Stimulated activated naive CD8-positive, alpha-beta T cell treated with anti-CD3 and anti-CD28 coated beads, Interleukin-15, Interleukin-2, amounts not matched to agents 100 U/mL and 50 U/mL, for 24 hours (primary cell): Measurements from ENCODE around the gene SPDYE3.

Experiments
- ATAC-seq: fragments of 150-1000 bp; cut with Tn5 transposase; one replicate; pipeline ENCODE4 v1.10.0; 2021
- DNase-seq: peaks from one replicate; pipeline ENCODE4 v3.0.0; 2021

The SPDYE3 gene

DNA sequence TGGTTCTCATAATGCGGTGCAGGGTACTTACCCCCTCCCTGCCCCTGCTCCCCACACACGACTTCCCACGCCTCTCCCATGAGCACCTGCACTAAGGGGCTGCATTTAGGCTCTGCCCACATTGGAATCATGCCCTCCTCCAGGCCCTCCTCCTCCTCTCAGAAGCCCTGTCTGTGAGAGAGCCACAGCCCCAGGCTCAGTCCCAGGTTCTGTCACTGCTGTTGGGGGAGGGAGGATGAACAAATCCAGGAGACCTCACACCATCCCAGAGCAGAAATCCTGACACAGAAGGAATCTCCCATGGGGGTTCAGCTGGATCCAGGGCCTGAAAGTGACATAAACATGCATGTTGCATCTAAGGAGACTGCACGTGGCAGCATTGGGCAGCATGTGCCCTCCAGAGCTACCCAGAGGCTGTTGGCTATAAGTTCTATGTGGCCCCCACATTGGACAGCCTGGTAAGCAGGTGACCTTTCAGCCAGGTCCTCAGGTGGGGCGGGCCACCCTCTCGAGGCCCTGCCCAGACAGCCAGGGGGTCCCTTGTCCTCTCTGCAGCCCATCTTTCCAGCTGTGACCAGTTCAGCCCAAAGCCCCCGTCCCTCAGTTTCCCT is 64.2 kb downstream of the SPDYE3 start:
- no peak for DNase-seq
- ATAC-seq, result no peak
